ENCODE measurements around the gene PAXX. TPM values are rescaled to one million over a fixed set of nuclear protein-coding genes. Genes with fewer than 3 reads are reported as not detected.

PAXX gene
- total and polyA plus RNA-seq, 9 of the 15 experiments (the other 6 are each of a cell fraction or from before 2014, with no cell fraction given): 1.2 to 175 (median 38.5) TPM

- no peak for TF ChIP-seq ZBTB5 (IDR thresholded peaks at IDR 0.05)
- no peak for TF ChIP-seq NELFE (IDR thresholded peaks at IDR 0.05; ENCODE audit: insufficient read depth, insufficient read length)
- TF ChIP-seq ZNF696 (CRISPR knock-in tag; conservative IDR thresholded peaks at IDR 0.05): no peak
- TF ChIP-seq MITF (IDR thresholded peaks at IDR 0.05): peak; percentile 57; the same call in 1 of the 2 replicates
- no peak for TF ChIP-seq ZBTB26 (CRISPR knock-in tag; IDR thresholded peaks at IDR 0.05)
- no peak for TF ChIP-seq ILK (tag; IDR thresholded peaks at IDR 0.05; ENCODE audit: borderline replicate concordance, low read depth)
- peak; percentile 67 for TF ChIP-seq ZEB2 (IDR thresholded peaks at IDR 0.05)
- no peak for TF ChIP-seq CHD7 (IDR thresholded peaks at IDR 0.05; ENCODE audit: low read depth, low read length)
- no peak for TF ChIP-seq ZNF644 (tag; IDR thresholded peaks at IDR 0.05; ENCODE audit: low read depth)
- TF ChIP-seq ZNF589 (CRISPR knock-in tag; IDR thresholded peaks at IDR 0.05; ENCODE audit: low read depth): no peak
Observed at GRCh38 chr9:136949817-136950655, 42.2 kb upstream of the PAXX start (continued).

Measured in K562 (cell line).